HepG2 (cell line): ENCODE data around the gene CD68. TPM values are rescaled to one million over a fixed set of nuclear protein-coding genes. Genes with fewer than 3 reads are reported as not detected.

Source experiments
- AHR ChIP-seq: IDR thresholded peaks from 2 replicates; pipeline ENCODE4 v1.6.1; 2018; ENCODE audit warnings: missing genetic modification reagents, missing compliant biosample characterization
- ARHGAP35 ChIP-seq: sonication (generic); formaldehyde crosslinking; IDR thresholded peaks from 2 replicates; pipeline ENCODE4 v1.9.0; 2022; ENCODE audit warnings: mild to moderate bottlenecking, inconsistent platforms, moderate library complexity, missing genetic modification reagents, borderline replicate concordance
- CCDC6 ChIP-seq: sonication (generic); formaldehyde crosslinking; IDR thresholded peaks from 2 replicates; pipeline ENCODE4 v1.8.1; 2022; ENCODE audit warnings: mild to moderate bottlenecking, missing genetic modification reagents, moderate library complexity
- CREM ChIP-seq, 2 experiments: sonication (generic) in 1 of 2; formaldehyde crosslinking in 1 of 2; IDR thresholded peaks; 2 replicates each; pipeline versions ENCODE4 v1.4.0 to v1.6.1; 2016 to 2020; ENCODE audit warnings: antibody characterized with exemption in 1 of 2, mild to moderate bottlenecking in 1 of 2, missing genetic modification reagents in 1 of 2
- DMAP1 ChIP-seq: IDR thresholded peaks from 2 replicates; pipeline ENCODE4 v1.6.1; 2016
- EED ChIP-seq: sonication (generic); formaldehyde crosslinking; IDR thresholded peaks from 2 replicates; pipeline ENCODE4 v1.5.0; 2020; ENCODE audit warnings: mild to moderate bottlenecking, missing genetic modification reagents
- NCOA2 ChIP-seq: sonication (generic); formaldehyde crosslinking; IDR thresholded peaks from 2 replicates; pipeline ENCODE4 v1.8.0; 2022; ENCODE audit warnings: inconsistent platforms
- PAWR ChIP-seq: sonication (generic); formaldehyde crosslinking; IDR thresholded peaks from 2 replicates; pipeline ENCODE4 v1.4.0; 2020; ENCODE audit warnings: missing genetic modification reagents, mild to moderate bottlenecking, borderline replicate concordance
- REL ChIP-seq: sonication (generic); formaldehyde crosslinking; conservative IDR thresholded peaks from 2 replicates; pipeline ENCODE4 v1.8.0; 2022; ENCODE audit warnings: mild to moderate bottlenecking, missing genetic modification reagents, moderate library complexity
- RXRA ChIP-seq: sonication (generic); formaldehyde crosslinking; IDR thresholded peaks from 2 replicates; pipeline ENCODE4 v1.5.1; 2020; ENCODE audit warnings: missing genetic modification reagents
- SIN3A ChIP-seq: IDR thresholded peaks from 2 replicates; pipeline ENCODE4 v1.6.1; 2011; ENCODE audit warnings: low read depth, mild to moderate bottlenecking, control low read depth, low read length, borderline replicate concordance
- SKI ChIP-seq: fragments of 450-650 bp; IDR thresholded peaks from one replicate; pipeline ENCODE4 v1.6.1; 2018; ENCODE audit warnings: mild to moderate bottlenecking; ENCODE audit not compliant: partially characterized antibody
- SP1 ChIP-seq, 2 experiments: fragments of 450-650 bp in 1 of 2; sonication (generic) in 1 of 2; formaldehyde crosslinking in 1 of 2; IDR thresholded peaks; 2 replicates each; pipeline versions ENCODE4 v1.4.0 to v1.6.1; 2016 to 2020; ENCODE audit warnings: missing genetic modification reagents in 1 of 2
- TAF1 ChIP-seq: sonication (generic); formaldehyde crosslinking; IDR thresholded peaks from 2 replicates; pipeline ENCODE4 v1.4.0; 2020; ENCODE audit warnings: missing genetic modification reagents
- TMF1 ChIP-seq: sonication (generic); formaldehyde crosslinking; IDR thresholded peaks from 2 replicates; pipeline ENCODE4 v1.8.1; 2022; ENCODE audit warnings: low read depth, missing genetic modification reagents
- ZMYM4 ChIP-seq: sonication (generic); formaldehyde crosslinking; IDR thresholded peaks from 2 replicates; pipeline ENCODE4 v1.8.1; 2023; ENCODE audit warnings: mild to moderate bottlenecking, missing genetic modification reagents
- ZNF205 ChIP-seq: IDR thresholded peaks from 2 replicates; pipeline ENCODE4 v1.6.1; 2018; ENCODE audit warnings: missing biosample characterization, missing genetic modification reagents
- ZNF557 ChIP-seq: sonication (generic); formaldehyde crosslinking; IDR thresholded peaks from 2 replicates; pipeline ENCODE4 v1.4.0; 2020; ENCODE audit warnings: missing genetic modification reagents
- ZNF562 ChIP-seq: sonication (generic); formaldehyde crosslinking; IDR thresholded peaks from 2 replicates; pipeline ENCODE4 v1.8.0; 2022; ENCODE audit warnings: missing genetic modification reagents, borderline replicate concordance
- ZNF747 ChIP-seq: sonication (generic); formaldehyde crosslinking; IDR thresholded peaks from 2 replicates; pipeline ENCODE4 v1.8.1; 2023; ENCODE audit warnings: missing genetic modification reagents, mild to moderate bottlenecking, borderline replicate concordance
- ZNF761 ChIP-seq: sonication (generic); formaldehyde crosslinking; conservative IDR thresholded peaks from 2 replicates; pipeline ENCODE4 v1.4.0; 2020; ENCODE audit warnings: mild to moderate bottlenecking, missing genetic modification reagents
- ZNF891 ChIP-seq: sonication (generic); formaldehyde crosslinking; IDR thresholded peaks from 2 replicates; pipeline ENCODE4 v1.5.0; 2020; ENCODE audit warnings: mild to moderate bottlenecking, missing genetic modification reagents
- polyA plus RNA-seq, 8 experiments: library from polyadenylated mRNA; depleted of rRNA in 3 of 8; stranded (reverse) in 7 of 8; unstranded in 1 of 8; fragments of >200 nt; fragmentation: Illumina TruSeq in 4 of 8; extraction: Trizol in 4 of 8; gene quantifications; 2 replicates each; pipeline versions ENCODE4 v1.2.1 to v1.2.3, GENCODE V29; 2011 to 2016; ENCODE audit warnings: low read depth in 4 of 8, missing spikeins in 1 of 8, mixed read lengths in 1 of 8; ENCODE audit not compliant: insufficient read depth in 1 of 8
- total RNA-seq, 5 experiments: library from RNA; depleted of rRNA; stranded (reverse); fragments of >200 nt; fragmentation: Illumina TruSeq; extraction: Trizol; gene quantifications; 2 replicates each; pipeline ENCODE4 v1.2.3, GENCODE V29; 2016; ENCODE audit warnings: low read depth in 1 of 5
- TF ChIP-seq, protein P1 (sequence below): sonication (generic); formaldehyde crosslinking; conservative IDR thresholded peaks from 2 replicates; pipeline ENCODE4 v1.8.1; 2023; ENCODE audit warnings: missing genetic modification reagents
- TF ChIP-seq, protein P2 (sequence below): sonication (generic); formaldehyde crosslinking; IDR thresholded peaks from 2 replicates; pipeline ENCODE4 v1.8.1; 2023; ENCODE audit warnings: mild to moderate bottlenecking, missing genetic modification reagents
- TF ChIP-seq, protein P3 (sequence below): sonication (generic); formaldehyde crosslinking; IDR thresholded peaks from 2 replicates; pipeline ENCODE4 v1.5.0; 2020; ENCODE audit warnings: missing genetic modification reagents
- TF ChIP-seq, protein P4 (sequence below): sonication (generic); formaldehyde crosslinking; IDR thresholded peaks from 2 replicates; pipeline ENCODE4 v1.4.0; 2020; ENCODE audit warnings: missing genetic modification reagents

The CD68 gene
- total and polyA plus RNA-seq, 2 of the 13 experiments (the other 11 are each of a cell fraction or from before 2014, with no cell fraction given), result 10.3 to 104 TPM

DNA sequence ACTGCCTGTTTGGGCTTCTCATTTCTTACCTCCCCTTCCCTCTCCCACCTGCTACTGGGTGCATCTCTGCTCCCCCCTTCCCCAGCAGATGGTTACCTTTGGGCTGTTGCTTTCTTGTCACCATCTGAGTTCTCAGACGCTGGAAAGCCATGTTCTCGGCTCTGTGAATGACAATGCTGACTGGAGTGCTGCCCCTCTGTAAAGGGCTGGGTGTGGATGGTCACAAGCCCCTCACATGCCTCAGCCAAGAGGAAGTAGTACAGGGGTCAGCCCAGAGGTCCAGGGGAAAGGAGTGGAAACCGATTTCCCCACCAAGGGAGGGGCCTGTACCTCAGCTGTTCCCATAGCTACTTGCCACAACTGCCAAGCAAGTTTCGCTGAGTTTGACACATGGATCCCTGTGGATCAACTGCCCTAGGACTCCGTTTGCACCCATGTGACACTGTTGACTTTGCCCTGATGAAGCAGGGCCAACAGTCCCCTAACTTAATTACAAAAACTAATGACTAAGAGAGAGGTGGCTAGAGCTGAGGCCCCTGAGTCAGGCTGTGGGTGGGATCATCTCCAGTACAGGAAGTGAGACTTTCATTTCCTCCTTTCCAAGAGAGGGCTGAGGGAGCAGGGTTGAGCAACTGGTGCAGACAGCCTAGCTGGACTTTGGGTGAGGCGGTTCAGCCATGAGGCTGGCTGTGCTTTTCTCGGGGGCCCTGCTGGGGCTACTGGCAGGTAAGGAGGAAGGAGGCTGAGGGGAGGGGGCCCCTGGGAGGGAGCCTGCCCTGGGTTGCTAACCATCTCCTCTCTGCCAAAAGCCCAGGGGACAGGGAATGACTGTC is at the start of gene CD68 (continued):
- TF ChIP-seq, protein P1, sequence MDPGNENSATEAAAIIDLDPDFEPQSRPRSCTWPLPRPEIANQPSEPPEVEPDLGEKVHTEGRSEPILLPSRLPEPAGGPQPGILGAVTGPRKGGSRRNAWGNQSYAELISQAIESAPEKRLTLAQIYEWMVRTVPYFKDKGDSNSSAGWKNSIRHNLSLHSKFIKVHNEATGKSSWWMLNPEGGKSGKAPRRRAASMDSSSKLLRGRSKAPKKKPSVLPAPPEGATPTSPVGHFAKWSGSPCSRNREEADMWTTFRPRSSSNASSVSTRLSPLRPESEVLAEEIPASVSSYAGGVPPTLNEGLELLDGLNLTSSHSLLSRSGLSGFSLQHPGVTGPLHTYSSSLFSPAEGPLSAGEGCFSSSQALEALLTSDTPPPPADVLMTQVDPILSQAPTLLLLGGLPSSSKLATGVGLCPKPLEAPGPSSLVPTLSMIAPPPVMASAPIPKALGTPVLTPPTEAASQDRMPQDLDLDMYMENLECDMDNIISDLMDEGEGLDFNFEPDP, result no peak
- TF ChIP-seq ZNF205 (CRISPR knock-in tag) (0 out of 2 replicates have a peak, but pooled peaks have one; percentile 21), ZNF747 (CRISPR knock-in tag) (no peak), RXRA (CRISPR knock-in tag) (peak; percentile 53; the same call in 1 of the 2 replicates), SIN3A (peak; percentile 77; the same call in 1 of the 2 replicates), ZNF761 (CRISPR knock-in tag) (0 out of 2 replicates have a peak, but pooled peaks have one; percentile 34), DMAP1 (peak; percentile 53; the same call in 1 of the 2 replicates), CREM (IDR thresholded peaks at IDR 0.05) (no peak; the same call in 1 of the 2 replicates), CREM (CRISPR knock-in tag; IDR thresholded peaks at IDR 0.05) (no peak), SKI (peak; percentile 26), TMF1 (CRISPR knock-in tag) (no peak), SP1 (IDR thresholded peaks at IDR 0.05) (no peak), SP1 (CRISPR knock-in tag; IDR thresholded peaks at IDR 0.05) (no peak; the same call in 1 of the 2 replicates), TAF1 (CRISPR knock-in tag) (peak; percentile 35), PAWR (CRISPR knock-in tag) (no peak), ARHGAP35 (CRISPR knock-in tag) (no peak; the same call in 1 of the 2 replicates), REL (0 out of 2 replicates have a peak, but pooled peaks have one; percentile 41), ZNF557 (CRISPR knock-in tag) (peak; percentile 69; the same call in 1 of the 2 replicates), ZMYM4 (CRISPR knock-in tag) (0 out of 2 replicates have a peak, but pooled peaks have one; percentile 4), AHR (CRISPR knock-in tag) (no peak; the same call in 1 of the 2 replicates), ZNF891 (CRISPR knock-in tag) (peak; percentile 49; the same call in 1 of the 2 replicates), CCDC6 (no peak; the same call in 1 of the 2 replicates), ZNF562 (CRISPR knock-in tag) (peak; percentile 61), EED (CRISPR knock-in tag) (no peak), NCOA2 (CRISPR knock-in tag) (peak; percentile 65)
- TF ChIP-seq, protein P2, sequence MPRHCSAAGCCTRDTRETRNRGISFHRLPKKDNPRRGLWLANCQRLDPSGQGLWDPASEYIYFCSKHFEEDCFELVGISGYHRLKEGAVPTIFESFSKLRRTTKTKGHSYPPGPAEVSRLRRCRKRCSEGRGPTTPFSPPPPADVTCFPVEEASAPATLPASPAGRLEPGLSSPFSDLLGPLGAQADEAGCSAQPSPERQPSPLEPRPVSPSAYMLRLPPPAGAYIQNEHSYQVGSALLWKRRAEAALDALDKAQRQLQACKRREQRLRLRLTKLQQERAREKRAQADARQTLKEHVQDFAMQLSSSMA (CRISPR knock-in tag), result no peak
- TF ChIP-seq, protein P3, sequence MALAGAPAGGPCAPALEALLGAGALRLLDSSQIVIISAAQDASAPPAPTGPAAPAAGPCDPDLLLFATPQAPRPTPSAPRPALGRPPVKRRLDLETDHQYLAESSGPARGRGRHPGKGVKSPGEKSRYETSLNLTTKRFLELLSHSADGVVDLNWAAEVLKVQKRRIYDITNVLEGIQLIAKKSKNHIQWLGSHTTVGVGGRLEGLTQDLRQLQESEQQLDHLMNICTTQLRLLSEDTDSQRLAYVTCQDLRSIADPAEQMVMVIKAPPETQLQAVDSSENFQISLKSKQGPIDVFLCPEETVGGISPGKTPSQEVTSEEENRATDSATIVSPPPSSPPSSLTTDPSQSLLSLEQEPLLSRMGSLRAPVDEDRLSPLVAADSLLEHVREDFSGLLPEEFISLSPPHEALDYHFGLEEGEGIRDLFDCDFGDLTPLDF (CRISPR knock-in tag), result no peak
- TF ChIP-seq, protein P4, sequence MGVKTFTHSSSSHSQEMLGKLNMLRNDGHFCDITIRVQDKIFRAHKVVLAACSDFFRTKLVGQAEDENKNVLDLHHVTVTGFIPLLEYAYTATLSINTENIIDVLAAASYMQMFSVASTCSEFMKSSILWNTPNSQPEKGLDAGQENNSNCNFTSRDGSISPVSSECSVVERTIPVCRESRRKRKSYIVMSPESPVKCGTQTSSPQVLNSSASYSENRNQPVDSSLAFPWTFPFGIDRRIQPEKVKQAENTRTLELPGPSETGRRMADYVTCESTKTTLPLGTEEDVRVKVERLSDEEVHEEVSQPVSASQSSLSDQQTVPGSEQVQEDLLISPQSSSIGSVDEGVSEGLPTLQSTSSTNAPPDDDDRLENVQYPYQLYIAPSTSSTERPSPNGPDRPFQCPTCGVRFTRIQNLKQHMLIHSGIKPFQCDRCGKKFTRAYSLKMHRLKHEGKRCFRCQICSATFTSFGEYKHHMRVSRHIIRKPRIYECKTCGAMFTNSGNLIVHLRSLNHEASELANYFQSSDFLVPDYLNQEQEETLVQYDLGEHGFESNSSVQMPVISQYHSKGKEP (CRISPR knock-in tag), result no peak
